ENCODE measurements around the gene KNCN. TPM values are rescaled to one million over a fixed set of nuclear protein-coding genes. Genes with fewer than 3 reads are reported as not detected.

Gene KNCN
- total RNA-seq, 1 experiment from 2014 or later, result not detected

- H3K27me3 ChIP-seq (ENCODE audit: control insufficient read depth, insufficient read depth, low read length), result peaks cover 58% of the 10 kb centered on the region
- H3K4me3 ChIP-seq (ENCODE audit: insufficient read depth, low read depth, low read length), result no peak overlapping the region
- no peaks in the 10 kb centered on the region for H3K36me3 ChIP-seq (replicated peaks; ENCODE audit: control insufficient read depth, insufficient read depth, low read length)
- DNase-seq, result no peak
These were observed 54.9 kb downstream of the KNCN start for GRCh38 chr1:46496505-46496904.

- DNase-seq, result no peak
- H3K36me3 ChIP-seq (replicated peaks; ENCODE audit: control insufficient read depth, insufficient read depth, low read length), result no peaks in the 10 kb centered on the region
- peaks cover 65% of the 10 kb centered on the region for H3K27me3 ChIP-seq (ENCODE audit: control insufficient read depth, insufficient read depth, low read length)
- H3K4me3 ChIP-seq (ENCODE audit: insufficient read depth, low read depth, low read length), result no peak overlapping the region
These were observed 55.7 kb downstream of the KNCN start for GRCh38 chr1:46495778-46496177.

Other genes with a start within 250 kb of the KNCN start
- gene LRRC41, start 248.0 kb downstream of the KNCN start, total RNA-seq (2014; rRNA removed; shearing (Covaris generic)), result 123 and 133 TPM in 2 replicates
- gene UQCRH, start 247.9 kb downstream of the KNCN start, total RNA-seq (2014; rRNA removed; shearing (Covaris generic)), result 909 and 1,018 TPM in 2 replicates
- 10.4 and 11.8 TPM in 2 replicates for gene NSUN4, start 210.8 kb downstream of the KNCN start, total RNA-seq (2014; rRNA removed; shearing (Covaris generic))
- gene FAAH, start 157.3 kb downstream of the KNCN start, total RNA-seq (2014; rRNA removed; shearing (Covaris generic)), result 12.6 and 19.8 TPM in 2 replicates
- 4.2 and 5.4 TPM in 2 replicates for gene DMBX1, start 61.8 kb downstream of the KNCN start, total RNA-seq (2014; rRNA removed; shearing (Covaris generic))
- gene MKNK1, start 52.6 kb upstream of the KNCN start, total RNA-seq (2014; rRNA removed; shearing (Covaris generic)), result 31.3 and 34.7 TPM in 2 replicates
- 1.3 and 3.4 TPM in 2 replicates for gene MOB3C, start 65.2 kb upstream of the KNCN start, total RNA-seq (2014; rRNA removed; shearing (Covaris generic))
- 105 and 112 TPM in 2 replicates for gene ATPAF1, start 116.7 kb upstream of the KNCN start, total RNA-seq (2014; rRNA removed; shearing (Covaris generic))
- gene TEX38, start 120.2 kb upstream of the KNCN start, total RNA-seq (2014; rRNA removed; shearing (Covaris generic)), result not detected in 2 replicates
- gene EFCAB14, start 167.5 kb upstream of the KNCN start, total RNA-seq (2014; rRNA removed; shearing (Covaris generic)), result 43.3 and 57.8 TPM in 2 replicates
- gene CYP4B1, start 247.4 kb upstream of the KNCN start, total RNA-seq (2014; rRNA removed; shearing (Covaris generic)), result 0.37 TPM in 1 of 2 replicates, not detected in the other

All from H7 (cell line).